Activated CD8-positive, alpha-beta T cell treated with anti-CD3 and anti-CD28 coated beads for 36 hours (primary cell): ENCODE measurements around the gene ARMH3. TPM values are rescaled to one million over a fixed set of nuclear protein-coding genes. Genes with fewer than 3 reads are reported as not detected.

ENCODE experiments used
- ATAC-seq: fragments of 200-7000 bp; cut with Tn5 transposase; one replicate; pipeline ENCODE4 v1.10.0; 2021; ENCODE audit warnings: mild to moderate bottlenecking, moderate library complexity
- CTCF ChIA-PET: fragments of 350-600 bp; sonication (Branson Sonifier 250); formaldehyde crosslinking; loops from one replicate; lab custom pipeline; 2021; ENCODE audit warnings: antibody characterized with exemption; lab: Charles Lee
- POLR2A ChIA-PET: fragments of 350-600 bp; sonication (Branson Sonifier 250); formaldehyde crosslinking; loops from one replicate; lab custom pipeline; 2021; ENCODE audit warnings: antibody characterized with exemption; lab: Charles Lee
- DNase-seq: peaks from one replicate; pipeline ENCODE4 v3.0.0-alpha.2; 2020
- H3K27ac Mint-ChIP-seq: one replicate; pipeline ENCODE4 v1.8.0; 2021; ENCODE audit warnings: mild to moderate bottlenecking, mixed read lengths
- H3K27me3 Mint-ChIP-seq: one replicate; pipeline ENCODE4 v1.8.0; 2021; ENCODE audit warnings: mixed read lengths
- H3K36me3 Mint-ChIP-seq: one replicate; pipeline ENCODE4 v1.8.0; 2021; ENCODE audit warnings: low read depth, mixed read lengths
- H3K4me1 Mint-ChIP-seq: one replicate; pipeline ENCODE4 v1.8.0; 2021; ENCODE audit warnings: low read depth, mixed read lengths
- H3K4me3 Mint-ChIP-seq: one replicate; pipeline ENCODE4 v1.8.0; 2021; ENCODE audit warnings: mild to moderate bottlenecking, moderate library complexity, mixed read lengths
- H3K9me3 Mint-ChIP-seq: one replicate; pipeline ENCODE4 v1.8.0; 2021; ENCODE audit warnings: mixed read lengths
- intact Hi-C: fragments of 100-400 bp; cut with micrococcal nuclease; formaldehyde crosslinking; loops from one replicate; pipeline ENCODE4 v1.10.0; 2022
- total RNA-seq, 2 experiments: library from RNA; stranded (reverse); gene quantifications; one replicate each; pipeline ENCODE4 v1.2.3, GENCODE V29; 2021
- TF ChIP-seq, protein P1 (sequence below): fragments of 200-600 bp; IDR thresholded peaks from one replicate; pipeline ENCODE4 v1.8.0; 2022; ENCODE audit warnings: antibody characterized with exemption, mild to moderate bottlenecking

Gene ARMH3
- total RNA-seq, 2 experiments from 2014 or later, result 16.2 to 18.4 TPM

- ATAC-seq (no peak), DNase-seq (no peak)
- Mint-ChIP-seq H3K9me3 (no peaks in the 10 kb centered on the region), H3K27me3 (no peaks in the 10 kb centered on the region), H3K4me1 (peaks cover 51% of the 10 kb centered on the region), H3K27ac (peak overlapping the region; percentile 55), H3K4me3 (no peak overlapping the region), H3K36me3 (peaks cover 73% of the 10 kb centered on the region)
- intact Hi-C loops, result no loop called here
- POLR2A ChIA-PET, result interaction anchor here (0.6 to 1.4 kb wide), 2 partner anchors 9 to 11 kb away, joined by 4 to 6 read pairs; no protein-coding TSS in a partner anchor
- CTCF ChIA-PET, result interaction anchor here (0.8 to 1.9 kb wide), 7 partner anchors 18 to 261 kb away, joined by 3 to 12 read pairs (median 5); no protein-coding TSS in a partner anchor
- TF ChIP-seq, protein P1, sequence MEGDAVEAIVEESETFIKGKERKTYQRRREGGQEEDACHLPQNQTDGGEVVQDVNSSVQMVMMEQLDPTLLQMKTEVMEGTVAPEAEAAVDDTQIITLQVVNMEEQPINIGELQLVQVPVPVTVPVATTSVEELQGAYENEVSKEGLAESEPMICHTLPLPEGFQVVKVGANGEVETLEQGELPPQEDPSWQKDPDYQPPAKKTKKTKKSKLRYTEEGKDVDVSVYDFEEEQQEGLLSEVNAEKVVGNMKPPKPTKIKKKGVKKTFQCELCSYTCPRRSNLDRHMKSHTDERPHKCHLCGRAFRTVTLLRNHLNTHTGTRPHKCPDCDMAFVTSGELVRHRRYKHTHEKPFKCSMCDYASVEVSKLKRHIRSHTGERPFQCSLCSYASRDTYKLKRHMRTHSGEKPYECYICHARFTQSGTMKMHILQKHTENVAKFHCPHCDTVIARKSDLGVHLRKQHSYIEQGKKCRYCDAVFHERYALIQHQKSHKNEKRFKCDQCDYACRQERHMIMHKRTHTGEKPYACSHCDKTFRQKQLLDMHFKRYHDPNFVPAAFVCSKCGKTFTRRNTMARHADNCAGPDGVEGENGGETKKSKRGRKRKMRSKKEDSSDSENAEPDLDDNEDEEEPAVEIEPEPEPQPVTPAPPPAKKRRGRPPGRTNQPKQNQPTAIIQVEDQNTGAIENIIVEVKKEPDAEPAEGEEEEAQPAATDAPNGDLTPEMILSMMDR, result no peak
Observed at GRCh38 chr10:101812606-101813005, 243.4 kb downstream of the ARMH3 start.

DNA sequence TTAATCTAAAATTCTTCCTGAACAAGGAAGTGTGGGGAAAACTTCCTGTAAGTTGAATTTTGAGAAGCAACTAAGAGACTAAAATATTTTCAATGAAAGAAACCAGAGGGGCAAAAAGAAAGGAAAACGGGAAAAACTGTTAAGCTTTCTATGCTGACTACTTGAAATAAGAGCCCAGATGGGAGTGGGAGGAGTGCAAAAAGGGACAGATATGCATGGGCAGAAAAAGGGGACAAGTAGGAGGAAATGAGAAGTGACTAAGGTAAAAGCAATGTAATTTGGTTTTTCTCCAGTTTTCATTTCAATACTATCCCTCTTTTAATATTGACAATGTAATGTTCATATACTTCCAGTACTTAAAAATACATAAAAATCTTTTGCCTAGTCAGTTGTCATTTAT, 248.8 kb downstream of the ARMH3 start:
- TF ChIP-seq, protein P1, result no peak
- ChIA-PET POLR2A (interaction anchor here (0.8 to 4.2 kb wide), 2 partner anchors 10 to 11 kb away, joined by 3 to 13 read pairs; partner anchors contain the start of gene OGA), CTCF (interaction anchor here (1.3 to 1.6 kb wide), 3 partner anchors 23 to 29 kb away, joined by 3 to 5 read pairs (median 3); no protein-coding TSS in a partner anchor)
- ATAC-seq (no peak), DNase-seq (no peak)
- H3K9me3 Mint-ChIP-seq, result no peaks in the 10 kb centered on the region
- H3K27me3 Mint-ChIP-seq, result no peaks in the 10 kb centered on the region
- peaks cover 34% of the 10 kb centered on the region for H3K4me1 Mint-ChIP-seq
- intact Hi-C loops, result no loop called here
- peaks cover 58% of the 10 kb centered on the region for H3K36me3 Mint-ChIP-seq
- H3K27ac Mint-ChIP-seq, result peak overlapping the region; percentile 52
- no peak overlapping the region for H3K4me3 Mint-ChIP-seq

GRCh38 chr10:101803511-101803910, 252.5 kb downstream of the ARMH3 start:
- ChIA-PET CTCF (interaction anchor here (1.0 to 1.4 kb wide), 2 partner anchors 14 to 22 kb away, joined by 3 read pairs; no protein-coding TSS in a partner anchor), POLR2A (interaction anchor here (0.8 to 1.4 kb wide), 2 partner anchors 9 to 16 kb away, joined by 4 to 5 read pairs; no protein-coding TSS in a partner anchor)
- peaks cover 30% of the 10 kb centered on the region for H3K4me1 Mint-ChIP-seq
- no peak for ATAC-seq
- H3K27me3 Mint-ChIP-seq, result no peaks in the 10 kb centered on the region
- peaks cover 61% of the 10 kb centered on the region for H3K36me3 Mint-ChIP-seq
- H3K27ac Mint-ChIP-seq, result peak overlapping the region; percentile 21
- TF ChIP-seq, protein P1, result no peak
- intact Hi-C loops, result no loop called here
- DNase-seq, result no peak
- H3K4me3 Mint-ChIP-seq, result no peak overlapping the region
- H3K9me3 Mint-ChIP-seq, result no peaks in the 10 kb centered on the region

DNA sequence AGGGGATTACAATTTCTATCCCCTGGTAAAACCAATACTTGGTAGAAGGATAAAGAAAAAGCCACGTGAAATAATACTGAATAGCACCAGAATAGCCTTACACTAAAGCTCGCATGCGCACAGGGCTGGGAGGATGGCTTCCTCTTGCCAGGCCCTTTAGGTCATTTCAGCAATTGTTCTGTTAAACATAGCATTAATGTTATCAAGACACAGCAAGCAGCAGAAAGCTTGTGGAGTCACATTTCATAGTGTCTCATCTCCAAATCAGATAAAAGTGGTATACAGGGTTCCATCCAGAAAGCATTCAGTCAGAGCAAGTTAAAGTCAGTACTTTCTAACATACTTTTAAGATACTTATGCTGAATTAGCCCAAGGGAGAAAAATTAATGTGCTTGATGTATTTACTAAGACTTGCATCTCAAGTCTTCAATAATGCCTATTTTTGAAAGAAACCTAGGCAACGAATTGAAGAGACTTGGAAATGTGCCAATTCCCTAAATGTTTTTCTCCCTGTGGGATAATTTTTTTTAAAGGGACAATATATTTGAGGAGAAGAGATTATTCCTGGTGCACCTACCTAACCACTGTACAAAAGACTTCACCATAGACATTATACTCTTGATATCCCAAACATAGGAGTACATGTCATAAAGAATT, 258.4 kb downstream of the ARMH3 start:
- H3K9me3 Mint-ChIP-seq, result no peaks in the 10 kb centered on the region
- ATAC-seq (no peak), DNase-seq (no peak)
- peaks cover 66% of the 10 kb centered on the region for H3K36me3 Mint-ChIP-seq
- H3K4me3 Mint-ChIP-seq, result no peak overlapping the region
- ChIA-PET CTCF (interaction anchor here (0.8 to 5.7 kb wide), 4 partner anchors 16 to 195 kb away, joined by 3 to 33 read pairs (median 8); no protein-coding TSS in a partner anchor), POLR2A (interaction anchor here (2.6 to 5.6 kb wide), 3 partner anchors 15 to 21 kb away, joined by 10 to 34 read pairs (median 15); partner anchors contain the start of genes NPM3 and OGA)
- intact Hi-C loops, result no loop called here
- H3K27me3 Mint-ChIP-seq, result no peaks in the 10 kb centered on the region
- TF ChIP-seq, protein P1, result no peak
- H3K4me1 Mint-ChIP-seq, result peaks cover 25% of the 10 kb centered on the region
- peak overlapping the region; percentile 67 for H3K27ac Mint-ChIP-seq

Other genes with a start within 250 kb of the ARMH3 start
- gene OGA, start 237.7 kb downstream of the ARMH3 start, total RNA-seq, result 100 to 1,000 TPM; 125 to 130 TPM
- gene KCNIP2, start 212.4 kb downstream of the ARMH3 start, total RNA-seq, result 1 to 10 TPM; 2.4 to 3.1 TPM
- 10 to 100 TPM; 18.0 to 18.1 TPM for gene HPS6, start 9.2 kb upstream of the ARMH3 start, total RNA-seq
- gene LDB1, start 64.2 kb upstream of the ARMH3 start, total RNA-seq, result 10 to 100 TPM; 68.5 to 70.9 TPM
- 10 to 100 TPM; 68.6 to 72.2 TPM for gene PPRC1, start 76.9 kb upstream of the ARMH3 start, total RNA-seq
- 100 to 1,000 TPM; 210 to 215 TPM for gene NOLC1, start 96.2 kb upstream of the ARMH3 start, total RNA-seq
- gene ELOVL3, start 170.1 kb upstream of the ARMH3 start, total RNA-seq, result not detected
- gene PITX3, start 185.3 kb upstream of the ARMH3 start, total RNA-seq, result under 1 TPM in 1 of 2 experiments, not detected in 1; 0.23 TPM
- 10 to 100 TPM; 25.4 to 28.2 TPM for gene GBF1, start 189.4 kb upstream of the ARMH3 start, total RNA-seq